ENCODE results near the gene OR4D2. TPM values are rescaled to one million over a fixed set of nuclear protein-coding genes. Genes with fewer than 3 reads are reported as not detected.

The OR4D2 gene
- total RNA-seq, 1 donor from 2014 or later = not detected

GRCh38 chr17:58207451-58207850 is 40.7 kb downstream of the OR4D2 start:
- DNase-seq (ENCODE audit: low read depth in 2 of 2) = no peak

- DNase-seq (ENCODE audit: low read depth in 2 of 2) = no peak
Observed at GRCh38 chr17:58208344-58208743, 41.6 kb downstream of the OR4D2 start.

- DNase-seq (ENCODE audit: low read depth in 2 of 2) = no peak
Observed at GRCh38 chr17:58210922-58211321, 44.1 kb downstream of the OR4D2 start.

GRCh38 chr17:58215685-58216084 is 48.9 kb downstream of the OR4D2 start:
- no peak for DNase-seq (ENCODE audit: low read depth in 2 of 2)

GRCh38 chr17:58217766-58218165 is 51.0 kb downstream of the OR4D2 start:
- no peak for DNase-seq (ENCODE audit: low read depth in 2 of 2)

- peak; percentile 87 to 93 for DNase-seq (ENCODE audit: low read depth in 2 of 2)
Observed at GRCh38 chr17:58219007-58219788, 52.4 kb downstream of the OR4D2 start, which contains the start of gene MKS1. TSS of gene MKS1 (minus strand) at chr17:58219255. CDS start at chr17:58219230, 25 bp downstream.

- DNase-seq (ENCODE audit: low read depth in 2 of 2) = peak; percentile 7 to 41
Observed at GRCh38 chr17:58219789-58220183, 53.0 kb downstream of the OR4D2 start.

Other genes starting within 250 kb of the OR4D2 start
- gene CUEDC1, start 211.6 kb upstream of the OR4D2 start, total RNA-seq = 3.9 and 4.6 TPM in 2 replicates
- gene VEZF1, start 178.7 kb upstream of the OR4D2 start, total RNA-seq = 22.9 and 31.0 TPM in 2 replicates
- 329 and 461 TPM in 2 replicates for gene SRSF1, start 159.7 kb upstream of the OR4D2 start, total RNA-seq
- 10.1 and 10.9 TPM in 2 replicates for gene DYNLL2, start 83.6 kb upstream of the OR4D2 start, total RNA-seq
- gene OR4D1, start 18.6 kb upstream of the OR4D2 start, total RNA-seq = not detected in 2 replicates
- not detected in 2 replicates for gene EPX, start 25.7 kb downstream of the OR4D2 start, total RNA-seq
- gene MKS1, start 52.3 kb downstream of the OR4D2 start, total RNA-seq = 11.8 and 12.7 TPM in 2 replicates
- gene LPO, start 71.6 kb downstream of the OR4D2 start, total RNA-seq = not detected in 2 replicates
- under 0.01 TPM in 1 of 2 replicates, not detected in the other for gene MPO, start 114.0 kb downstream of the OR4D2 start, total RNA-seq
- gene TSPOAP1, start 161.8 kb downstream of the OR4D2 start, total RNA-seq = 0.13 TPM in 1 of 2 replicates, not detected in the other
- 49.8 and 56.8 TPM in 2 replicates for gene SUPT4H1, start 185.2 kb downstream of the OR4D2 start, total RNA-seq